CD4-positive, alpha-beta T cell treated with Interleukin-17A for 4 hours (primary cell): ENCODE measurements around the gene RNASE4.
"Not testable (repeated sequence)": the region's sequence is repeated elsewhere in the genome, so short reads cannot be mapped to it uniquely, and the experiment has no call there.

Source experiments
- DNase-seq: peaks from one replicate; pipeline ENCODE4 v3.0.0-alpha.2; 2020; ENCODE audit warnings: mixed read lengths

RNASE4 gene

DNA sequence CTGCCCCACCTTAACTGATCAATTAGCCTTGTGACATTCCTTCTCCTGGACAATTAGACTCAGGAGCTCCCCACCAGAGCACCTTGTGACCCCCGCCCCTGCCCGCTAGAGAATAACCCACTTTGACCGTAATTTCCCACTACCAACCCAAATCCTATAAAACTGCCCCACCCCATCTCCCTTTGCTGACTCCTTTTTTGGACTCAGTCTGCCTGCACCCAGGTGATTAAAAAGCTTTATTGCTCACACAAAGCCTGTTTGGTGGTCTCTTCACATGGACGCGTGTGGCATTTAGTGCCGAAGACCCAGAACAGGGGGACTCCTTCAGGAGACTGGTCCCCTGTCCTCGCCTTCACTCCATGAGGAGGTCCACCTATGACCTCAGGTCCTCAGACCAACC lies 16.6 kb downstream of the RNASE4 start:
- DNase-seq = not testable (repeated sequence)

DNA sequence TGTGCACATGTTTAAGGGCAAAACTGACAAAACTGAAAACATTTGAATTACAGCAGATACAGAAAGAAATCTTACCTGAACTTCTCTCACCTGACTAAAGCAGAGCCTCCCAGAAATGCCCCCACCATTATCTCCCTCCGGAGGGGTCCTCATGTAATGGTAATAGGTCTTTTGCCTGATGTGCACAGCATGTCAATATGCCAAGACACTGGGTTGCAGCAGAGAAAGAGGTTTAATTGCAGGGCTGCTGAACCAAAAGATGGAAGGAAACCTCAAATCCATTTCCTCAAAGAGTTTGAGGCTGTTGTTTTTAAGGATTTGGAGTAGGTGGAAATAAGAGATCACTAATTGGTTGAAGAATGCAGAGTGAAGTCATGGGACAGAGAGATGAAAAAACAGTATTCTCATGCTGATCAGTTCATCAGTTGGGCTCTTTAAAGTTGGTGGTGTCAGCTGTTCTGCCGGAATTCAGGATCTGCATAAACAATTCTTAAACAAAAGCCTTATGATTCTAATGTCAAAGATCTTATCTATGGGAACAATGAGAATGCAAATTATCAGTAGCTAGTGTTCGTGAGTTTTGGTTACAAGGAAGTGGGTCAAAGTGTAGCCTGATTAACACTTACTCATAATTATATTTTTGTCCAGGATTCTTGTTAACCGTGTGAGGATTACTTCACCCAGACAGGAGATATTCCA lies 22.4 kb downstream of the RNASE4 start:
- no peak for DNase-seq

DNA sequence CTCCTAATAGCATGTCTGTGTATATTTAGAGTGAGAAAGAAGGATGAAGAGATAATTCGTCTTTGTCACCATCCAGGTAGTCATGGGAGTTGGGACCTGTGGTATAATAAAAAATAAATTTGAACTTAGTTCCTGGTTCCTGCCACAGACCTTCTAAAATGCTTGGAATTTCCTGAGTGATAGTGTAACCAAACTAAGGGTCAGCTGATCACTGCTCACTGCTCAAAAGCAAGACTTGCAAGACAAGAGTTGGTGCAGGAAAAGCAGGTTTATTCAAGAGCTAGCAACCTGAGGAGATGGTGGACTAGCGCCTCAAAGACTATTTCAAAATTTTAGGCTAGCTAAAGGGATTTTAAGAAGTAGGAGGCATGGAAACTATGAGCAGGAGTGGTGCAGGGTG lies 23.3 kb downstream of the RNASE4 start:
- no peak for DNase-seq

DNA sequence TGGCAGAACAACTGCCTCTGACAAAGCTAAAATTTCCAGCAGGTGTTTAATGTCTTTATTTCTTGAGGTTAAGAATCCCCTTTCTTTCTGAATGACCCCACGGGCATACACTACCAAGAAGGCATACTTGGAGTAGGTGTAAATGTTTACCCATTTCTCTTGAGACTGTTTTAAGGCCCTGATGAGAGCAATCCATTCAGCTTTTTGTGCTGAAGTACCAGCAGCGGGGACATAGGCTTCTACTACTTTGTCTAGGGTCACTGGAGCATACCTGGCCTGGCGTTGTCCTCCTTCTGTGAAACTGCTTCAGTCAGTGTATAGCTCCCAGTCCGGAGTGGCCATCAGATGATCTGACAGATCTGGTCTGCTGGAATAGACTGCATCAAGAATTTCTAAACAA lies 26.9 kb downstream of the RNASE4 start:
- no peak for DNase-seq

DNA sequence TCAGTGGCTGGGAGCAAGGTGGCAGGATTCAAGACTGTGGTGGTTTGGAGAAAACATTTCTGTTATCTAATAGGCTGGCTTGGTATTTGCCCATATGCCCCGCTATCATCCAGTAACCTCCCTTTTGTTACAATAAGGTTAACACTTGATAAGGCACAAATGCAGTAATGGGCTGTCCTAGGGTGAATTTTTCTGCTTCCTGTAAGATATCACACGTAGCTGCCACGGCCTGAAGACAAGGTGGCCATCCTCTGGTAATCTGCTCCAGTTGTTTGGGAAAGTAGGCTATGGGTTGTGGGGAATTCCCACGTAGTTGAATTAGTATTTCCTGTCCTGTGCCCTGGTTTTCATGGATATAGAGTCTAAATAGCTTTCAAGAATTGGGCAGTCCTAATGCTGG lies 27.3 kb downstream of the RNASE4 start:
- DNase-seq = no peak

DNA sequence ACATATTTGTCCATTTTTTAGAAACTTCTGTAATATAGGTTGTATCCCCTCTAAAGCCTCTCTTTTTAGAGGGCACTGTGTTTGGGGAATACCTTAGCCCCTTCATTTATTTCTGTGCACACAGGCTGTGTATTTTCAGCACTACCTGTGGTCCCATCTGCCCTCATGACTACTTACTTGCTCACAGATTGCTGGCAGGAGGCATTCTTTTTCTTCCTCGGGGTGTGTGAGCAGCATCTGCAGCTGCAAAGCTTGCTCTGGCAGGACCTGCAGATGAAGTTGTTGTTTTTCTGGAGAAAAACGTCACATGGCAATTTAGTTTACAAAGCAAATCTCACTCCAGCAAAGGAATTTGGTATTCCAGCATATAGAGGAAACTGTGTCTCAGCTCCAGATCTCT lies 28.5 kb downstream of the RNASE4 start:
- no peak for DNase-seq

DNA sequence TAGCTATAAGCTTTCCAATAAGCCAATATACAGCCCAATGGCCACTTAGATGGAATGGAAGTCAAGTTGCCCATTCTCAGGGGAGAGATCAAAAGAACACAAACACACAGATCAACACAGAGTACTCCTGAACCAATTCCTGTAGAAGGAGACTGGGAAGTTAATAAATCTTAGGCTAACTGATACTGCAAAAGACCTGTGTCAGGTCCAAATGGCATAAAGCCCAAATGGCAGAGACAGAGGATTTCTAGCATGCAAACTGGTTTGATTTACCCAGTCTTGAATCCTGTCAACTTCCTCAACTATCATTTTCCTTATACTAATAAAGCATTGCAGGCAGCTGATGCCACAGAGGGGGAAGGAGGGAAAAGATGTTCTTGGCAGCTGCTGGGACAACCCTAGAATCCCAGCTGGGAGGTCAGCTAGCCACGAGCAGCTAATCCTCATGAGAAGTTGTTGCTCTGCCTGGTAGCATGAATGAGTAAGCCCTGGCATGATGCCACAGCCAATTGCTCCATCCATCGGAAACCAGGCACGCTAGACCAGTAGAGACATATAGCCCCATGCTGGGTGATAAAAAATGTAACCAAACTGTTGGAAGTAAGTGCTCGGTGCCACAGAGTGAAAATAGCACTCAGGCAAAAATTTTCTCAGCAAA lies 30.4 kb downstream of the RNASE4 start:
- no peak for DNase-seq

DNA sequence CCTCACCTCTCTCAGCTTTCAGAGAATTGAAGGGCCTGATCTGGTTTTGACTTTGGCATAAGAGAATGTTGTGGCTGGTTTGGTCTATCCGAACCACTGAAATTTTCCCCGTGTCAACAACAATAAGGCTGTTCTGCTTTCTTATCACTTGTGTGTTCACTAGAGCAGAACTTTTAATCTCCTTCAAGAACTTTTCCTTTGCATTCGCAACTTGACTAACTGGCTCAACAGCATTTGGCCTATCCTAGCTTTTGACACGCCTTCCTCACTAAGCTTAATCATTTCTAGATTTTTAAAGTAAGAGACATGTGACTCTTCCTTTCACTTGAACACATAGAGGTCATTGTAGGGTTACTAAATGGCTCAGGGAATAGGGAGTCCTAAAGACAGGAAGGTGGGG lies 35.4 kb downstream of the RNASE4 start:
- no peak for DNase-seq

DNA sequence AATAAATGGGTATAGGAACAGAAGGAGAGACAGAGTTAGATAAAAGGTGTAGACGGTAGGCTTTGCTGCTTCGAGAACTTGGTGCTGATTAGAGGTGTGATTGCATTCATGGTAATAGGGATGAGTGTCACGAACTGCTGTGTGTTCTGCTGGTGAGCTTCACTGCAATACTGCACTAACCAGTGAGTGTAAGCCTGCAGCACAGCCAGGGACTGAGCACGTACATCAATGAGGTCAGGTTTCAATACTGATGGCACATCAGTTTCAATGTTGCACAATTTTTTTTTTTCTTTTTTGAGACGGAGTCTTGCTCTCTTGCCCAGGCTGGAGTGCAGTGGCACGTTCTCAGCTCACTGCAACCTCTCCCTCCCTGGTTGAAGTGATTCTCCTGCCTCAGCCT lies 36.4 kb downstream of the RNASE4 start:
- no peak for DNase-seq

DNA sequence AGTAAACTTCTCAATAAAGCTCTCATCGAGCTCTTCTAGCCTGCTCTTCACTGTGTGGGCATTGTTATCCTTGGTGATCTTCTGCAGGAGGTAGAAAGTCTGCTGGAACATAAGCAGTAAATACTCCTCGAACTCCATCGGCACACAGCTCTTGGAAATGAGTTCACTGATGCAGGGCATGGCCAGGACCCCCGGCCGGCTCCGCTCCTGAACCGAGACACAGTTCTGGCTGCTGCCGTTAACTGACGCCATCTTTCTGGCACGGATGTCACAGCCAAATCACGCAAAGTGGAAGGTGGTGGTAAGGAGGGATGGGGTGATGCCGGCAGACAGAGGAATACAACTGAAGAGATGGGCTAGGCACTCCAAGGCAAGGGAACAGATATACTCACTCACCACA lies 37.7 kb downstream of the RNASE4 start:
- DNase-seq = no peak

DNA sequence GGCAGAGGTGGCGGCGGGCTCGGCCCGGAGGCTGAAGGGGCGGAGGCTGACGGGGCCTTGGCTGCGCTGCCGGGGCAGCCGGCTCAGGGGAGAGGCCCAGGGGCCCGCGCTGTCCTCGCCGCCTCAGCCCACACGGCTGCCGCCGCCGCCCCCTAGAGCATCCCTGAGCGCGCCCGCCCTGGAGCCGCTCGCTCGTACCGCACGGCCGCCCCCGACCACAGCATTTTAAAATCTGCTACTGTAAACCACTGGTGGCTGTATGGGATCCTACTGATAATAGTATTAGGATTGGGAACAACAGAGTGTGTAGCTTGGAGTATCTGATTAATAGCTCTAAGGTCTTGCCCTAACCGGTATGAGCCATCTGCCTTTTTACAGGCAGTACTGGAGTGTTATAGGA lies 39.1 kb downstream of the RNASE4 start:
- DNase-seq = no peak

DNA sequence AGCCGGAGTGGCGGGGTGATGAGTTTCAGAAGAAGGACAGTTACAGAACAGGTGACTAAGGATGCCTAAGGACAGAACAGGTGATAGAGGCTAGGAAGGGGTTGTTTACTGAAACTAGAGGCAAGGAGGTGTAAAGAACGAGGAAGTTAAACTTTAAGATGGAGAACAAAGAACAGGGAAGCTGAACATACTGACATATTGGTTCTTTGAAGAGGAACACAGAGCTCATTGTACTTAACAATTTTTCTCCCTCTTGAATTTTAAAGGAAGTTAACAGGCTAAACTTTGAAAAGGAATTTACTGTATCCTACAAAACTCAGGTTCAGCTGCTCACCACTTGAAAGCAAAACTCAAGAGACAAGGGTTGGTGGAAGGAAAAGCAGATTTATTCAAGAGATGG lies 41.8 kb downstream of the RNASE4 start:
- DNase-seq = not testable (repeated sequence)

DNA sequence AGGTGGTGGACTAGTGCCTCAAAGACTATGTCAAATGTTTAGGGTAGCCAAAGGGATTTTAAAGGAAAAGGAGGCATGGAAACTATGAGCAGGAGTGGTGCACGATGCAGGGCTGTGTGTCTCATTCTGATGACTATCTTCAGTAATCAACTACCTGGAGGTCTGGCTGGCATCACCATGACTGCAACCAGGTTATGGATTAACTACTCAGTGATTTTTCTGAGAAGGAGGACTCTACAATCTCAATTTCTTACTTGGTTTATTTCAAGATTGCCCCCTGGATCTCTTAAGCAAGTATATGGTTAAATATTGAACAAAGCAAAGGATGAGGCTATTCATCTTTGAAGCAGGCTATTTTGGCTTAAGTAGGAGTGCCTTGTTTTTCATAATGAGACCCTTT lies 42.2 kb downstream of the RNASE4 start:
- DNase-seq = no peak

DNA sequence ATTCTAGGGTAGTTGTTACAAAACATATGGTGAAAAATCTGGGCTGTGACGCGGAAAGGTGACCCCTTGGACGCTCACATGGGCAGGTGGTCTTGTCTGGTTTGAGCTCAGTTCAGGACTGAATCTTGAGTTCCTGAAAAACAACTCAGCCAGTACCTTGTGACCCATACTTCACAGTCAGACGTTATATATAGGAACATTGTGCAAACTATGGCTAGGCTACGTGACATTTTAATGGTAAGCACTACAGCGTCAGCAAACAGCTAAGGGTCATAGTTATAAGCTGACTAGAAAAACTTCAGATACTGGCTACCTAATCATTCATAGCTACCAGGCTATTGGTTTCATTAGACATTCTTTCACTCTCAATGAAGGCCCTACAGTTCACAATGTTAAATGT lies 46.5 kb downstream of the RNASE4 start:
- no peak for DNase-seq

DNA sequence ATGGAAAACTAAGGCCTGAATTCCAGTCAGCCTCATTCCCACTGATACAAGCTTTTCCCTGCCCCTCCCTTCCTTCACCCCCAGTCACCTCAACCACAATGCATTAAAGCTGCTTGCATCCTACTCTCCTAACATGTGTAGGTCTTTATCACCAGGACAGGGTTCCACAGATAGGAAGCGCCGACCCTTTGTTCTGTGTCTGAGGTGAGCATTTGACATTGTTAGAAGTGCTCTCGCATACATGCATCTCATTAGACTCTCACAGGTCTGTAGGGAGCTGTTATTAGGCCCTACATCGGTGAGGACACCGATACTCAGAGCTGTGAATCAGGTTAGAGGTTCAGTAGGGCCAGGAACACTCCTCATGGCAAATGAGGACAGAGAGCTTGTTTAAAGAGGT lies 48.1 kb downstream of the RNASE4 start:
- no peak for DNase-seq

DNA sequence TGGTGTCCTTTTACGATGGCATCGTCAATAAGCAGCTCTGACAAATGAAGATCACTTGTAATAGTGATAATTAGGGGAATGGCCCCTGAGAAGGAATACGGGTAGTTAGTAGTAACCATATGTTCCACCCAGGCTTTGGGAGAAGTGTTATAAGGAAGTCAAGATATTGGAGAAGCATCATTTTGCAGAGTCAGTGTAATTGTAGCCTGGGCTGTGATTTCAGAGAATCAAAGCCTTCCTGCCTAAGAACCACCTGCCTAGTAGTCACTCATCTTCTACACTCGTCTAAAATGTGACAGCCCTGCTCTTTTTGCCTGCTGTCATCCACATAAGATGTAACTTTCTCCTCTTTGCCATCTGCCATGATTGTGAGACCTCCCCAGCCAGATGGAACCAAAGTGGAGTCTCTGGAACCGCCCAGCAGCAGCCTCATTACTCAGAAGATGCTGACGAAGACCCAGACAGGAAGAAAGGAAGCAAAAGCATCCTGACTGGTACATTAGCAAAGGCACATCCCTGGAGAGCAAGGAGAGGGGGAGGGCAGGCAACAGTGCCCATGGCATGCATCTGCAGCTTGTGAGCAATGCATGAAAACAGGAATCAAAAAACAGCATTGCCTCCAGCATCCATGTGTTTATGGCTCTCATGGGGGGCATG lies 48.7 kb downstream of the RNASE4 start:
- DNase-seq = no peak

DNA sequence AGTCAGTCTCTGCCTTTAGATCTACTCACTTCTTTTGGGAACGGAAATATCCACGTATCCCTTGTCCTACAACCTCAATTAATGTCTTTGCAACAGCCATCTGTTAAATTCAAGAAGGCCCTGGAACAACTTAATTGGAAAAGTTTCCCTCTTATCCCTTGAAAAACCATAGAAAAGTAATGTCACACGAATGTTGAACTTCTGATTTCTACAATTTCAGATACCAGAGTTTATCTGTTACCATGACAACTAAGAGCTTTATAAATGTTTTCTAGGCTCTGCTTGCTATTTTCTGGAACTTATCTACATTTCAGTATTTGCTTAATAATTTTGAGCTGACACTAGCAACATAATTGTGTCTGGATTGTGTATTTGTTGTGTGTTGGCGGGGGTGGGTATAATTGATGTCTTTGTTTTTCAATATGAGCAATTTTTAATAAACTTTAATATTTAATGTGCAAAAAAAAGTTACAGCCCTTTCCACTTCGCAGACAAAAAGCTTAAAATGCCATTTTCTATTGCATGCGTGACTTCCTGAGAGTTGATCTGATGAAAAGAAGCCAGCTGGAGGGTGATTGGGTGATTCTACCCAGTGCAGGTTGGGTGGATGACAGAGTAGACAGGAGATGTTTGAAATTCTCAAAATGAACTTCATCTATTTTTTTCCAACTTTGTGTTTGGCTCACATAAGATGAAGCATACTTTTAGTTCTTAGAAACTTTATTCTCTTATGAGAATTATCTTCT lies 49.5 kb downstream of the RNASE4 start:
- no peak for DNase-seq

DNA sequence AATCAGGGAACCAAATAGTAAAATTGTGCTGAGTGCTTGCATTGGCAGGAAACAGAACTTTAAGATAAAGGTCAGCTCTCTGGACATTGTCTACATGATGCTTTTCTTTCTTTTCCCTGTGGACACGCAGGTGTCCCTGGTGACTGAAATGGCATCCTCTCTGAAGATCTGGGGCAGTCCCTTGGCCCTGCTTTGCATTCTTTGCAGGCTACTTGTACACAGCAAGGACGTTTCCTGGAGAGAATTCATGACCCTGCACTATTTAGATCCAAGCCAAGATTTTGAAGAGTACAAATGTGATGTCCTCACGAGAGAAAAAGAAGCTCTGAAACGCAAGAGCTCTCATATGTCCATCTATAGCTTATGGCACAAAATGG lies 50.1 kb downstream of the RNASE4 start:
- no peak for DNase-seq

DNA sequence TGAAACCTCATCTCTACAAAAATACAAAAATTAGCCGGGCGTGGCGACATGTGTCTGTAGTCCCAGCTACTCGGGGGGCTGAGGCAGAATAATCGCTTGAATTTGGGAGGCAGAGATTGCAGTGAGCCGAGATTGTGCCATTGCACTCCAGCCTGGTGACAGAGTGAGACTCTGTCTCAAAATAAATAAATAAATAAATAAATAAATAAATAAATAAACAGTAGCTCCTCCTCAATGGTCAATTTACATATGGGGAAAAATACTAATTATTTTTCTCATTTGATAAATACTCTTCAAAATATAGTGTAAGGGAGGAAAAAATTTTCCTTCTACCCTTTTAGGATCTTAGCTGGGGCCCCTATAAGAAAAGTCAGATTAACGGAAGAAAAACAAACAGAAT lies 53.9 kb downstream of the RNASE4 start:
- not testable (repeated sequence) for DNase-seq

DNA sequence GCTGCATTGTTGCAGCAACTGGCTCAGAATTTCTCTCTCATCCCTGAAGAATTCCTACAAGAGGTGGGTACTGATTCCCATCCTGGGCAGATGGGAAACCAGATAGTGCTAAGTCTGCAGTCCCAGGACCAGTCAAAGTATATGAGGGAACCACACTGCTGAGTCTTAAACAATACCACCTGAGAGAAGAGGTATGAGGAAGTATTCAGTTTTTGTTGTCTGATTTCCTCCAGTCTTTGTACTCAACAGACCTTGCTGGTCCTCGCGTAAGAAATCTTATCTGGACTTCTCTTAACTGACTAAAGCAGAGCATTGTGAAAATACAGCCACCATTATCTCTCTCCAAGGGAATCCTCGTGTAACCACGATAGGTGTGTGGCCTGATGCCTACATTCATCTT lies 57.8 kb downstream of the RNASE4 start:
- DNase-seq = no peak

DNA sequence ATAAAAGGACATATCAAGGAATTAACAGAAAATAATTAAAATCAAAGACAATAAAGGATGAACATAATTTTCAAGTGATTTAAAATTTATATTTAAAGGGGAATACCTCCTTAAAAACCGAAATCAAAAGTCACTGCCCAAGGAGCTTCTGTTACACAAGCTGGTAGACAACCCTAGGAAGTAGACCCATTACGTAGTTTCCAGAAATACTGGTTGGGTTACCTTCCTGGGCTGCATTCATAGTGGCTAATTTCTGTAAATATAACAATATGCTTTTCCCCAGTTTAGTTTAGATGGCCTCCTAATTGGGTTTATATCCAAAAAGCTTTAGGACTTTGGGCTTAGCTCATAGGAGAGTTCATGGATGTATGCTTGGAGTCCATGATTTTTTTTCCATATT lies 59.2 kb downstream of the RNASE4 start:
- no peak for DNase-seq

DNA sequence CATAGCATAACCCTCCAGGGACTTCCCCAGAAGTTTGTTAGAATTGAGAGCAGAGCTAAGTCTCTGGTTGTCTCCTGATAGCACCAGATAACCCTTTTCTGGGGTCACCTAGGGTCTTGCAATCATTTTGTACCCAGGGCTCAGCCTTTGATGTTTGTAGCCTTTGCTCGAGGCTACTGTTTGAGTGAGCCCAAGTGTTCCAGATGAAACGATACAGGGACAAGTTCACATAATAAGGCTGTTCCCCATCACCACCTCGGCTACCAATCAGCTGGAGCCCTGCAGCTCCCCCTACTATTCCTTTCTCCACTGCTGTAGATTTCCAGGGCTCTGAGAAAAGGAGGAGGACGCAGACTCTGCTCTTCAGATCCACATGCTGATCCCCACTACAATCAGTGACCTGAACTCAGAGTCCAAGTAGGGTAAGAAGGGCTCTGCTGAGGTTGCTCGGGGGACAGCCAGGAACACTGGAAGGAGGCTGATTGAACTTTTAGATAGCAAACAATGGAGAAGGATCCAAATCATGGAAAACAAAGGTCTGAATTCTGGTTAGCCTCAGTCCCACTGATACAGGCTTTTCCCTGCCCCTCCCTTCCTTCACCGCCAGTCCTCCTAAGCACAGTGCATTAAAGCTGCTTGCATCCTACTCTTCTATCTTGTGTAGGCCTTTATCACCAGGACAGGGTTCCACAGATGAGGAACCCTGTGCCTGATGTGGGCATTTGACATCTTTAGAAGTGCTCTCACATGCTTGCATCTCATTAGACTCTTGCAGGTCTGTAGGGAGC lies 61.4 kb downstream of the RNASE4 start, which contains the start of gene EDDM3A:
Gene EDDM3A (plus strand): TSS at position 317 of the 788 bp plus-strand sequence. CDS start 1,694 bp downstream, outside the sequence.
- no peak for DNase-seq

DNA sequence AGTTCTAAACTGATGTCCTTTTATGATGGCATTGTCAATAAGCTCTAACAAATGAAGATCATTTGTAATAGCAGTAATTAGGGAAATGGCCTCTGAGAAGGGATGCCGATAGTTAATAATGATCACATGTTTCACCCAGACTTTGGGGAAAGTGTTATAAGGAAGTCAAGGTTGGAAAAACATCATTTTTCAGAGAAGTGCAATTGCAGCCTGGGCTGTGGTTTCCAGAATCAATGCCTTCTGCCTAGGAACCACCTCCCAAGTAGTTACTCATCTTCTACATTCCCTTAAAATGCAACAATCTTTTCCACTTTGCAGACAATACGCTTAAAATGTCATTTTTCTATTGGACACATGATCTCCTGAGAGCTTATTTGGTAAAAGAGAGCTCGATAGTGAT lies 62.2 kb downstream of the RNASE4 start:
- DNase-seq = no peak
